ENCODE data around the gene ABCB6. TPM values are rescaled to one million over a fixed set of nuclear protein-coding genes. Genes with fewer than 3 reads are reported as not detected.
A peak's percentile ranks its signal among the peaks of the same experiment; 100 is the strongest.
"Not testable (repeated sequence)": the region's sequence is repeated elsewhere in the genome, so short reads cannot be mapped to it uniquely, and the experiment has no call there.

ABCB6 gene
- total RNA-seq = 10 to 100 TPM; 12.6 to 15.2 TPM

DNA sequence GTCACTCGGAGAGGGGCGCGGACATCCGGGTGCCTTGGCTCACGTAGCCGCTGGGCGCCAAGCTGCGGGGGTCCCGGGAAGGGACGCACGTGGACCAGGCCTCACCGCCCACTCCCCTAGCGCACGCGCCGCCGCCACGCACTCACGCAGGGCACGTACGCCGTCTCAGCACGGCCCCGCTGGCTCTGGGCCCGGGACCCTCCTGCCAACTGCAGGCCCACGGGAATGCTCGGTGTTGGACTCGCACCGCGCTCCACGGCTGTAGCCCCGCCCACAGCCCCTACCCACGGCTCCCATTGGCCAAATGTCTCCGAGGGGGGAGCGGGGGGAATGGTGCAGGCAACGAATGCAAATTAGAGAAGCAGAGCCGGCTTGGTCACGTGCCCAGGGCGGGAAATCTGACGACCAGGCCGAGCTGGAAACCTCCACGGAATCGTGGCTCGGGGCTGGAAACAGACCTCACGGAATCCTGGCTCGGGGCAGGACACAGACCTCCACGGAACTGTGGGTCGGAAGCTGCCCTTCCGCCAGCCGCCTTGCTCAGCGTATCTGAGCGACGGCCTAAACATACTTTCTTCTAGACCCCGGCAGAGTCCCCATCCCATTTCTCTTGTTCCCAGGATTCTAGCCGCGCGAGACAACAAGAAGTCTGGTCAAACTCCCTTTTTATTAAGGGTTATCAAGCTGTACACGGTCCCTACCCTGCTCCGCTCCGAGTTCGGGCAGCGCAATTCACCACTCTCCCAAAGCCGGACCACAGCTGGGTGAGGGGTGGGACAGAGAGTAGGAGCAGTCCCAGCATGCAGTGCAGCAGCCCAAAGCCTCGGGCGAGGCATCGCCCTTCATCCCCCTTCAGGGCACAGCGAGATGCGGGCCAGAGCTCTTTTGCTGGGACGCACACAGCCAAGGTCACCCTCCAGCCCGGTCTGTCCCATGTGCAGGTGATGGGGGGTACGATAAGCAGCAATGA is at the start of gene ABCB6:
TSS of gene ABCB6 (minus strand) at position 227 of the 970 bp plus-strand sequence. CDS start 285 bp downstream, outside the sequence.
- Mint-ChIP-seq H3K9me3 (ENCODE audit: low read depth) (no peaks in the 10 kb centered on the region), H3K27me3 (no peaks in the 10 kb centered on the region), H3K36me3 (peaks cover 18% of the 10 kb centered on the region), H3K4me3 (peak within 1 kb of the TSS; percentile 76), H3K4me1 (peaks cover 25% of the 10 kb centered on the region), H3K27ac (peak within 1 kb of the TSS; percentile 72)
- DNase-seq (peak; percentile 89), ATAC-seq (peak; percentile 78)
- CTCF ChIA-PET = interaction anchor here (1.1 to 4.7 kb wide), 11 partner anchors 11 to 76 kb away, joined by 3 to 26 read pairs (median 5); partner anchors contain the start of genes ANKZF1, ATG9A, TUBA4B and ZFAND2B

DNA sequence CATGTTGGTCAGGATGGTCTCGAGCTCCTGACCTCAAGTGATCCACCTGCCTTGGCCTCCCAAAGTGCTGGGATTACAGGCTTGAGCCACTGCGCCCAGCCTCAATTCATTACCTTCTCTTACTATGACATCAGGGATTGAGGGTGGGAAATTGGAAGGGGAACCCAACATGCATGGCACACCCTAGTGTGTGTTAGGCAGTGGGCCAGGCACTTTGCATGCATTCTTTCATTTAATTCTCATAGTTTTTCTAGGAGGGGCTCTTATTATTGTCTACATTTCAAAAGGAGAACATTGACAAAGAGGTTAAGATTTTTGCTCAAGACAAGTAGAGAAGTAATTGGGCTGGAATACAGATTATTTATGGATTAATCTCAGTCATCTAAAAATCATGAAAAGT is 49.5 kb upstream of the ABCB6 start:
- H3K27ac Mint-ChIP-seq = no peak overlapping the region
- peaks cover 2% of the 10 kb centered on the region for H3K27me3 Mint-ChIP-seq
- ATAC-seq = no peak
- no peaks in the 10 kb centered on the region for H3K4me1 Mint-ChIP-seq
- no peaks in the 10 kb centered on the region for H3K9me3 Mint-ChIP-seq (ENCODE audit: low read depth)
- H3K36me3 Mint-ChIP-seq = no peaks in the 10 kb centered on the region
- CTCF ChIA-PET = interaction anchor here (2.5 to 4.5 kb wide), 2 partner anchors 10 to 27 kb away, joined by 8 to 16 read pairs; partner anchors contain the start of gene DNAJB2
- DNase-seq = no peak
- no peak overlapping the region for H3K4me3 Mint-ChIP-seq

DNA sequence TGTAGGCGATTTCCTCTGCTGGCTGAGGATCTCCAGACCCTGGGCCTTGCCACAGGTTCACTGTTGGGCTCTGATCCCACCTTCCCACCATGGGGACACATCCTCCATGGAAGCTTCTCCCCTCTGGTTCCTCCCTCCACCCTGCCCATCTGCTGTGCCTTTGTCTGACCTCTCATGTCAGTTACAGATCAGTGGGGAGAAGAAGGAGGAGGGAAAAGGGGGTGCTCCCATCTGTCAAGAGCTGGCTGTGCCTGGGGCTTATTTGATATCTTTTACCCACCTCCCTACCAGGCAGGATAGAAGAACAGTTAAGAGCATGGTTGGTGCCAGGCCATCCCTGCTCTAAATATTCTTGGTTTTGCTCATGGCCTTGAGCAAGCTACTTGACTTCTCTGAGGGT is 48.1 kb upstream of the ABCB6 start:
- H3K9me3 Mint-ChIP-seq (ENCODE audit: low read depth) = no peaks in the 10 kb centered on the region
- peaks cover 2% of the 10 kb centered on the region for H3K27me3 Mint-ChIP-seq
- ATAC-seq (no peak), DNase-seq (no peak)
- H3K36me3 Mint-ChIP-seq = no peaks in the 10 kb centered on the region
- no peaks in the 10 kb centered on the region for H3K4me1 Mint-ChIP-seq
- H3K27ac Mint-ChIP-seq = no peak overlapping the region
- CTCF ChIA-PET = interaction anchor here (1.2 to 4.5 kb wide), 3 partner anchors 11 to 29 kb away, joined by 5 to 16 read pairs (median 11); partner anchors contain the start of genes DNAJB2 and TUBA4A
- no peak overlapping the region for H3K4me3 Mint-ChIP-seq

GRCh38 chr2:219266232-219266631 is 47.5 kb upstream of the ABCB6 start:
- Mint-ChIP-seq H3K4me3 (no peak overlapping the region), H3K27ac (no peak overlapping the region), H3K9me3 (ENCODE audit: low read depth) (no peaks in the 10 kb centered on the region), H3K4me1 (no peaks in the 10 kb centered on the region), H3K27me3 (peaks cover 6% of the 10 kb centered on the region), H3K36me3 (no peaks in the 10 kb centered on the region)
- ATAC-seq (no peak), DNase-seq (no peak)
- CTCF ChIA-PET = interaction anchor here (1.7 to 7.1 kb wide), 3 partner anchors 11 to 29 kb away, joined by 7 to 54 read pairs (median 11); partner anchors contain the start of genes DNAJB2 and TUBA4A

- CTCF ChIA-PET = interaction anchor here (1.1 to 7.1 kb wide), 6 partner anchors 16 to 102 kb away, joined by 3 to 54 read pairs (median 4); partner anchors contain the start of genes ANKZF1, ATG9A, DNAJB2 and GLB1L
- Mint-ChIP-seq H3K4me3 (no peak overlapping the region), H3K36me3 (no peaks in the 10 kb centered on the region), H3K9me3 (ENCODE audit: low read depth) (no peaks in the 10 kb centered on the region), H3K27me3 (peaks cover 17% of the 10 kb centered on the region), H3K4me1 (no peaks in the 10 kb centered on the region), H3K27ac (no peak overlapping the region)
- ATAC-seq (no peak), DNase-seq (no peak)
Measured at GRCh38 chr2:219261024-219261855, 42.5 kb upstream of the ABCB6 start.

DNA sequence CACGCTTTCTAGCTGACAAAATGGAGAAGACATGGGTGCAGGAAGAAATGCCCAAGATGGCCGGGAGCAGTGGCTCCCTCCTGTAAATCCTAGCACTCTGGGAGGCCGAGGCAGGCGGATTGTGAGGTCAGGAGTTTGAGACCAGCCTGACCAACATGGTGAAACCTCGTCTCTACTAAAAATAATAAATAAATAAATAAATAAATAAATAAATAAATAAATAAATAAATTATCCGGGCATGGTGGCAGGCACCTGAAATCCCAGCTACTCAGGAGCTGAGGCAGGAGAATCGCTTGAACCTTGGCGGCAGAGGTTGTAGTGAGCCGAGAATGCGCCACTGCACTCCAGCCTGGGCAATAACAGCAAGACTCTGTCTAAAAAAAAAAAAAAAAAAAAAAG is 40.2 kb upstream of the ABCB6 start:
- CTCF ChIA-PET = interaction anchor here (0.7 to 3.3 kb wide), 4 partner anchors 19 to 88 kb away, joined by 3 to 14 read pairs (median 6); no protein-coding TSS in a partner anchor
- H3K27me3 Mint-ChIP-seq = peaks cover 17% of the 10 kb centered on the region
- H3K36me3 Mint-ChIP-seq; H3K4me1 Mint-ChIP-seq; H3K27ac Mint-ChIP-seq; ATAC-seq; H3K9me3 Mint-ChIP-seq (ENCODE audit: low read depth); H3K4me3 Mint-ChIP-seq; DNase-seq: not testable (repeated sequence)

DNA sequence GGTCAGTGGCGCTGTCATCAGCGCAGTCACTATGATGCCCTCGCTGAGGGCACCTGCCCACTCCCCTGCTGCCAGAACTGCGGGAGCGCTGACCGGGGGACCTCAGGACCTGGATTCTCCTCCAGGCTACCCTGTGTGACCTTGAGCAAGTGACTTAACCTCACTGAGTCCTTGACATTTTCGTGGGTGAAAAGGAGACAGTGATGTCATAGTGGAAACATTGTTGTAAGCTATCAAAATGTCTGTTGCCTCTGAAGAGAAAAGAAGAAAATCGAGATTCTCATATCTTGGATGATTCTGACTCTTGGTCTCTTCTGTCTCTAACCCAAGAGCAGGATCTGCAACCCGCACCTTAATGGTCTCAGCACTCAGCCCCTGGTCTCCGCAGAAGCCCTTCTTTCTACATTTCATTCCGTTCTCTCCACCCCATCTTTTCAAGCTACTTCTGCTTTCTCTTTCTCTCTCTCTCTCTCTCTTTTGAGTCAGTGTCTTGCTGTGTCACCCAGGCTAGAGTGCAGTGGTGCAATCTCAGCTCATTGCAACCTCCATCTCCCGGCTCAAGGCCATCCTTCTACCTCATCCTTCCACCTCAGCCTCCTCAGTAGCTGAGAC is 35.9 kb upstream of the ABCB6 start:
- Mint-ChIP-seq H3K4me3 (peak overlapping the region; percentile 99), H3K9me3 (ENCODE audit: low read depth) (no peaks in the 10 kb centered on the region), H3K27me3 (peaks cover 5% of the 10 kb centered on the region), H3K4me1 (peaks cover 36% of the 10 kb centered on the region), H3K27ac (peak overlapping the region; percentile 93), H3K36me3 (peaks cover 30% of the 10 kb centered on the region)
- ATAC-seq = peak; percentile 25
- peak; percentile 71 for DNase-seq
- CTCF ChIA-PET = interaction anchor here (0.8 to 6.4 kb wide), 18 partner anchors 9 to 275 kb away, joined by 3 to 73 read pairs (median 5); partner anchors contain the start of genes ABCB6, ANKZF1, ATG9A and CNPPD1

- peak; percentile 92 for DNase-seq
- peaks cover 38% of the 10 kb centered on the region for H3K36me3 Mint-ChIP-seq
- CTCF ChIA-PET = interaction anchor here (0.8 to 6.4 kb wide), 16 partner anchors 8 to 274 kb away, joined by 3 to 73 read pairs (median 6); partner anchors contain the start of genes ABCB6, ANKZF1, ATG9A and DNAJB2
- peaks cover 44% of the 10 kb centered on the region for H3K4me1 Mint-ChIP-seq
- no peaks in the 10 kb centered on the region for H3K9me3 Mint-ChIP-seq (ENCODE audit: low read depth)
- H3K27me3 Mint-ChIP-seq = peaks cover 3% of the 10 kb centered on the region
- peak within 1 kb of the TSS; percentile 99 for H3K4me3 Mint-ChIP-seq
- H3K27ac Mint-ChIP-seq = peak within 1 kb of the TSS; percentile 97
- ATAC-seq = peak; percentile 76
Measured at GRCh38 chr2:219253753-219254589, 35.2 kb upstream of the ABCB6 start, which contains the start of gene TUBA4A. Gene TUBA4A, minus strand, starts transcription at chr2:219253918. Its CDS starts 60 bp downstream, at chr2:219253858.

DNA sequence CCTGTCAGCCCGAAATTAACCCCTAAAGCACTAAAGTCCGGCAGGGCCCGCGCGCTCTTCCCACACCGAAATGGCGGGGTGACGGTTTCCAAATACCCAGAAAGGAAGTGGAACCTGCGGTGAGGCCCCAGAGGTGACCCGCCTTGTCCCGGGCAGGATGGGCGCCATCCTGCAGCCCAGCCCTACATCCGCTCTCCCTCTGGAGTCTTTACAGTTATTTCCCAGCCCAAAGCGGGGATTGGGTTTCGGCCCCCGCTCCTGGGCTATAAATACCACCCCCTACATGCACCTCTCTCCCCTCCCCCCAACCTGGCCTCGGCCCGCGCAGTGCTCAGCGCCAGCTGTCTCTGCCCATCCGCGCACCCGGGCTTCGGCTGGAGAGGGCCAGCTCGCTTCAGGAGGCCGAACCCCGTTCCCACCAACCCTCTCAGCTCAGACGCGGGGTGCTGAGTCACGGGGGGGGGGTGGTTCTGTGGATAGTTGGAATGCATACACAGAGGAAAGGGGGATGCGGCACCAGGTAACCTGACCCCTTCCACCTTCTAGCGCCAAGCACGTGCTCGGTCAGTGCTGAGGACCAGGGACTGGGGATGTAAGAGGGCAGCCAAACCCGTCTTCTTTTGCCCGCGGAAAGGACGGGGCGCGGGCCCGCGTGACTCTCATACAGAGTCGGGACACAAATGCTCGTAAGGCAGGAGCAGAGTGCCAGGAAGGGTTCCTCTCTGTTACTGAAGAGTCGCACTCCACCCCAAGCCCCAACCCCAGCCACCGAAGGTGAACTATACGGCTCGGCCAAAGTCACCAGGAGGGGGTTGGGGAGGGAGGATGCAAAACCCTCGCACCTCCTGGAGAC is 34.4 kb upstream of the ABCB6 start, which contains the start of gene TUBA4B:
TSS of gene TUBA4B (plus strand) at position 344 of the 853 bp plus-strand sequence. CDS start at position 509, 165 bp downstream.
- H3K4me1 Mint-ChIP-seq = peaks cover 51% of the 10 kb centered on the region
- no peaks in the 10 kb centered on the region for H3K9me3 Mint-ChIP-seq (ENCODE audit: low read depth)
- H3K4me3 Mint-ChIP-seq = peak within 1 kb of the TSS; percentile 99
- DNase-seq (peak; percentile 85), ATAC-seq (peak; percentile 31)
- CTCF ChIA-PET = interaction anchor here (0.8 to 6.4 kb wide), 9 partner anchors 8 to 50 kb away, joined by 3 to 73 read pairs (median 9); partner anchors contain the start of genes ABCB6, ANKZF1, ATG9A and DNAJB2
- peaks cover 45% of the 10 kb centered on the region for H3K36me3 Mint-ChIP-seq
- no peaks in the 10 kb centered on the region for H3K27me3 Mint-ChIP-seq
- peak within 1 kb of the TSS; percentile 97 for H3K27ac Mint-ChIP-seq

DNA sequence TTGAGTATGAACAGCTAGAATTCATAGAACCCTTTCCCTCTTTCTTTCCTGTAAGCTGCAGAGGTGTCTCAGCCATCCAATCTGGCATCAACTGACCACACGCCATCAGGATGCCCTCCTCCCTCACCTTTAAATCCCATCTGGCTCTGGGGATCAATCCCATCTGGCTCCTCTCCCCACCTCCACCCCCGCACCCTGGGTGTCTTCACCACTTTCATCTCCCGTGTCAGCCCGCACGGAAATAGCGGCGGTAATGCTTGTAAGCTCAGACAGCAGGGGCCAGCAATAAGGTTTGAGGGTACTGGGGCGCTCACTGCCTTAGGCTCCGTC is 33.8 kb upstream of the ABCB6 start:
- Mint-ChIP-seq H3K9me3 (ENCODE audit: low read depth) (no peaks in the 10 kb centered on the region), H3K4me1 (peaks cover 57% of the 10 kb centered on the region), H3K27me3 (no peaks in the 10 kb centered on the region), H3K27ac (peak overlapping the region; percentile 97), H3K36me3 (peaks cover 51% of the 10 kb centered on the region), H3K4me3 (peak overlapping the region; percentile 99)
- no peak for DNase-seq
- ATAC-seq = peak; percentile 0
- CTCF ChIA-PET = interaction anchor here (0.8 to 6.4 kb wide), 8 partner anchors 10 to 93 kb away, joined by 3 to 73 read pairs (median 8); partner anchors contain the start of genes ABCB6, ANKZF1, ATG9A and DNAJB2

GRCh38 chr2:219252084-219252483 is 33.3 kb upstream of the ABCB6 start:
- no peaks in the 10 kb centered on the region for H3K9me3 Mint-ChIP-seq (ENCODE audit: low read depth)
- H3K27me3 Mint-ChIP-seq = no peaks in the 10 kb centered on the region
- peaks cover 53% of the 10 kb centered on the region for H3K36me3 Mint-ChIP-seq
- CTCF ChIA-PET = interaction anchor here (0.8 to 6.4 kb wide), 8 partner anchors 10 to 92 kb away, joined by 3 to 73 read pairs (median 8); partner anchors contain the start of genes ABCB6, ANKZF1, ATG9A and DNAJB2
- ATAC-seq = no peak
- H3K4me3 Mint-ChIP-seq = peak overlapping the region; percentile 99
- DNase-seq = peak; percentile 57
- H3K4me1 Mint-ChIP-seq = peaks cover 61% of the 10 kb centered on the region
- peak overlapping the region; percentile 97 for H3K27ac Mint-ChIP-seq

Measured in activated CD8-positive, alpha-beta memory T cell treated with anti-CD3 and anti-CD28 coated beads, Interleukin-2, amount 10 ng/mL, durations not matched to agents 7 days and 5 days (primary cell).